ENCODE measurements around the gene ZSWIM8.
"Not testable (repeated sequence)": the region's sequence is repeated elsewhere in the genome, so short reads cannot be mapped to it uniquely, and the experiment has no call there.

Gene ZSWIM8

GRCh38 chr10:73817826-73818225 lies 32.4 kb downstream of the ZSWIM8 start:
- no peak for DNase-seq

DNA sequence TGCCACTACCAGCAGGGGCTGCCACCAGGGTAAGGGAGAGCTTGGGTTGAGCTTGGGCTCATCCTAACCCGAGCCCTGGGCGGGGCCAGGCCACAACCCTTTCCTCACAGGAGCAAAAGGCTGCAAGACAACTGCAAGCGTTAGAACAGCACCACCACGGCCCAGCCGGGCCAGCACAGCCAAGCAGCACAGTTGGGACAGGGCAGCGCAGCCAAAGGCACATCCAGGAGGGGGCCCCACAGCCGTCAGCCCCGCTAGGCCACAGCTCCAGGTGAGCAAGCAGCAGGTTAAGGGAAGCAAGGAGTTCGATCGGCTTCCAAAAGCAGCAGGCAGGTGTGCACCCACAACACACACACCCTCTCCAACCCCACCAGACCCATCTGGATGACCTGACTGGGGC lies 33.0 kb downstream of the ZSWIM8 start:
- no peak for DNase-seq

DNA sequence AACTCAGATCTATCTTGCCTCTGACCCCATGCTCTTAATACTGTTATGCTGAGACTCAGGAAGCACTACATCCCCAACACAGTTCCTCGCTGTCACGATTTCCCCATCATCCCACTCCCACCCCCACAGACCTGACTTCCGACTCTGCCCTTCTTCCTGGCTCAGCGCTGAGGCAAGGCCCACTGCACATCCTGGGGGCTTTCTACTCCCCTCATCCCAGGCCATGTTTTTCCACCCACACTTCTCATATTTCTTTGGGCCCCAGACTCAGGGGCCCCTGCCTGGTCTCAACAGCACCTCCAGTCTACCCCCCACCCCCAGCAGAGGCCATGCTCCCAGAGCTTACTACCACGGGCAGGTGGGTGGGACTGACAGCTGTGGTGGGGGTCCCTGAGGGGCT lies 33.7 kb downstream of the ZSWIM8 start:
- no peak for DNase-seq

DNA sequence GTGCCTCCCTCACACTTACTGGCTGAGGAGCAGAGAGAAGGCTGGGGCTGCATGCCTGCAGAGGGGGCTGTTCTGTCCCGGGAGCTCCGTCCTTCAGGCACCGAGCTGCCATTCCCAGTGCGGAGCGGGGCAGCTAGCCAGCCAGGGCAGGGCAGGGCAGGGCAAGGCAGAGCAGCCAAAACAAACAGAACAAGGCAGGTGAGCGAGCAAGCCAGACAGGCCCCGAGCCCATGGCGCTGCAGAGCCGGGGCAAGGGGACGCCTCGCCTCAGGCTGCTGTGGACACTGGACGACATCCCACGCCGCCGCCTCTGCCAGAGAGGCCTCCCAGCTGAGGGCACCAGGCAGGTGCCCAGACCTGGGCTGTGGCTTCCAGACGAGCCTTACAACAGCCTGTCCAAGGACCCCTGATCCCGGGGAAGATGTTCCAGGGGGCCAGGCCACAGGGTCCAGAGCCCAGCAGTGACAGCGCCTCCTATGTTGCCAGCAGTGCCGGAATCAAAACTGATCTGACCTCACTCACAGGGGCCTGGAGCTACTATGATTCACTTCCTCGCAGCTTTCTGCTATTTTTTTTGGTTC lies 34.2 kb downstream of the ZSWIM8 start:
- DNase-seq: no peak

GRCh38 chr10:73823391-73823790 lies 38.0 kb downstream of the ZSWIM8 start:
- no peak for DNase-seq

- no peak for DNase-seq
Measured at GRCh38 chr10:73824146-73824725, 38.8 kb downstream of the ZSWIM8 start.

- DNase-seq: no peak
Measured at GRCh38 chr10:73827346-73828089, 42.1 kb downstream of the ZSWIM8 start.

DNA sequence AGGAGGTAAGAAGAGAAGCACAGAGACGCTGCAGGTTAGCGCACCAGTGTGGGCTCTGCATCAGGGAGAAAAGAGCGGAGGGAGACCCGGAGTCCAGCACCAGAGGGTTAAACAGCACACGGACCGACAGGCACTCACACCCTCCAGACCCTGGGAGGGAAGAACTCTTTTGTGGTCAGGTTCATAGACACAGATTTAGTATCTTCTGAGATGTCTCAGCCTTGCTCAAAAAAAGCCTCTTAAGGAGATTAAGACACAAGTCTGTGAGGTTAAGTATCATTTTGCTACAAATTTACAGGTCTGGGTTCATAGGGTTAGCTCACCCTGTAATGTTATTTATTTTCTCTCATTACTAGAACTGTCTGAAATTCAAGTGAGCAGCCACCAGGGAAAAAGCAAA lies 42.8 kb downstream of the ZSWIM8 start:
- DNase-seq: no peak

DNA sequence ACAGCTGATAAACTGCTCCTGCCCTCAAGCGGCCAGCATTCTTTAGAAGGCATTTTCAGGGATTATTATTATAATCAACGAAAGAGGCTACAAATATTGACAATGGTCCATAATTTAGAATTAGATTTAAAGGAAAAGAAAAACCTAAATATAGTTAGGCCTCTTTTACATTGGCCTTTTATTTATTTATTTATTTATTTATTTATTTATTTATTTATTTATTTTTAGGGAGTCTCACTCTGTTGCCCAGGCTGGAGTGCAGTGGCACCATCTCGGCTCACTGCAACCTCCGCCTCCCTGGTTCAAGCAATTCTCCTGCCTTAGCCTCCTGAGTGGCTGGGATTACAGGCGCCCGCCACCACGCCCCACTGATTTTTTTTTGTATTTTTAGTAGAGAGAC lies 43.7 kb downstream of the ZSWIM8 start:
- not testable (repeated sequence) for DNase-seq

- no peak for DNase-seq
Measured at GRCh38 chr10:73836427-73836980, 51.1 kb downstream of the ZSWIM8 start.

DNA sequence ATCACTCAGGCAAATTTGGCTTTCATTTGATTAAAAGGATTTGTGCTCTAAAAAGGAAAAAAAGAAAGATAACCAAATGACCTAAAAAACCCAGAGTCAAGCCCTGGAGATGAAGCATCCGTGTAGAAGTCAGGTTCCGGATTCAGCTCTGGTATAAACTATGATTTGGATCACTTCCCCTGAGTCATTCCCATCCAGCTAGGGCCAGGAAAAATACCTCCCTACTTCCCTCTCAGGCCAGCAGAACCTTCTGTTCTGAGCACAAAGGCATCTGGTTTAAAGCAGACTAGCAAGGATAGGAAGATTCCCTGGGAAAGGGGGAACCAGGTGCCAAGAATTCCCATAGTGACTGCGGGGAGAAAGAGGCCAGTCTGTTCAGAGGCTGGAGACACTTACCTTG lies 51.7 kb downstream of the ZSWIM8 start:
- DNase-seq: no peak

DNA sequence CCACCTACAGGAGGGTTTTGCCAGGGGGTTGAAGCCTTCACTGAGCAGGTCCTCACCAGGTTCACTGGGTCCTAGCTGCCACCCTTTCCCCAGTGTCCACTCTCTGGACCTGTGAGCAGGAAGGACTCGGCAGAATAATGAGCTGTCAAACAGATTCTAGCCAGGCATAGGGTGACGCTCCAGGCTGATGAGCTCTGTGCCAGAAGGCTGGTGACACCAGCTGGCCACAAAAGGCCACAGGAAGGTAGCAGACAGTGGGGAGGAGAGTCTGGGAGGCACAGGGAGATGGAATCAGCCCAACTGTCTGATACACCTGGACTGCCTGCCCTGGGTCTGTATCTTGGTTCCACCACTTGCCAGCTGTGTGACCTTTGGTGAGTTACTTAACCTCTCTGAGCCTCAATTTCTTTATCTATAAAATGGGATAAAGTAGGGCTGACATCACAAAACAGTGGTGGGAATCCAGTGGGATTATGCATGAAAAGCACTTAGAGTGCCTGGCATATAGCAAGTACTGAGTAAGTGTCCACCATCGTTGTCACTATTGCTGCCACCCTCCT lies 52.7 kb downstream of the ZSWIM8 start:
- no peak for DNase-seq

GRCh38 chr10:73838827-73839226 lies 53.4 kb downstream of the ZSWIM8 start:
- no peak for DNase-seq

DNA sequence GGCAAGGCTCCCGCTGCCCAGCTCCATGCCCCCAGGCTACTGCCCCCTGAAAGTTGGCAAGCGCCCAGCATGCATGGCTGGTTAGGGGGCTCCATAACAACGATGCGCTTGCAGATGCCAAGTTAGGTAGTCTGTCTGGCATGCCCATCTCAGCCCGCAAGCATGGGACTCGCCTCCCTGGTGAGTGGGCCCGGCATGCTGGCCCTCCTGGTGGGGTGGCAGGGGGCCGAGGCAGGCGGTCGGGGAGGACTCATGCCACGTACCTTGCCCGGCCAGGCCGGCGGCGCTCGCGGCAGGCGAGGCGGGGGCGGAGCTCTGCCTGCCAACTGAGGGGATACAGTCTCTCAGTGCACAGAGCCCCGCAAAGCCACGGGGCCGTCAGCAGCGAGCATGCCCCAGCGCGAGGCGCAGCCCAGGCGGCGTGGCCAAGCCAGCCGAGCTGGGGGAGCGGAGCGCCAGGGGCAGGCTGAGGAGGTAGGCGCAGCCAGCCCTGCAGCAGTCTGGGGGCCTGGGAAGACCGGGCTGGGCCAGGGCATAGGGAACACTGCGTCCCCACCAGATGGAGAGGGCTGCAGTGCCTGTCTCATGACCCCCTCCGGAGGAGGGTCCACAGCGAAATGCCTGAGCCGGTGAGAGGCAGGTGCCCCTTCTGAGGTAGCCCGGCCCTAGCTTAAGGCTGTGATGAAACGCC lies 54.0 kb downstream of the ZSWIM8 start:
- no peak for DNase-seq

GRCh38 chr10:73840056-73840402 lies 54.6 kb downstream of the ZSWIM8 start:
- no peak for DNase-seq

DNA sequence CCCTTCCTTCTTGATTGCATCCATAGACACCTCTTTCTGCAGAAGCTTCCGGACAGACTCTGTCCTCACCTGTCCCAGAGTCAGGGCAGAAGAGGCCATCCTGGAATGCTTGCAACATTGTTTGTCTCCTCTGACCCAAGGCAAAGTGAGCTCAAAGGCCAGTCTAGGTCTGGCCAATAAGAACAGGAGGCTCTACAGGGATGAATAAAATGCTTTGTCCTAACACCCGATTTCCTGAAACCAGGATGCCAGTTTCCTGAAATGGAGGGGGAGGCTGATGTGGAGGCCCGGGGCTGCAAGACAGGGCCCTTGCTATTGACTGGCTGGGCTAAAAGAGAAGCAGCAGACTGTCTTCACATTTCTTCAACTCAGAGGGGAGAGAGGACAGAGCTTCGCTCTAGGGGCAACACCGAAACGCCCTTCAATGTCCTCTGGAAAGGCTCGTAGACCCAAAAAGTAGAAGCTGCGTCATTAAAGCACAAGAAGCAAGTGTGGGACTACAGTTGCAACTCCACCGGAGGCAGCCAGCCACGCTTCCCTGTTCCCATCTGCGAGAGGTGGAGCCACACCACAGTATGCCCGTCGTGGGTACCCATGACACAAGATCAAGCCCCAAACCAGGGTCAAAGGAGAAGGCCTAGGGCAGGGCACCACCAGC lies 55.1 kb downstream of the ZSWIM8 start:
- DNase-seq: no peak

GRCh38 chr10:73841061-73841421 lies 55.6 kb downstream of the ZSWIM8 start:
- no peak for DNase-seq

- no peak for DNase-seq
Measured at GRCh38 chr10:73841526-73842285, 56.3 kb downstream of the ZSWIM8 start.

- no peak for DNase-seq
Measured at GRCh38 chr10:73842349-73842748, 56.9 kb downstream of the ZSWIM8 start.

- DNase-seq: no peak
Measured at GRCh38 chr10:73843261-73843660, 57.9 kb downstream of the ZSWIM8 start.

DNA sequence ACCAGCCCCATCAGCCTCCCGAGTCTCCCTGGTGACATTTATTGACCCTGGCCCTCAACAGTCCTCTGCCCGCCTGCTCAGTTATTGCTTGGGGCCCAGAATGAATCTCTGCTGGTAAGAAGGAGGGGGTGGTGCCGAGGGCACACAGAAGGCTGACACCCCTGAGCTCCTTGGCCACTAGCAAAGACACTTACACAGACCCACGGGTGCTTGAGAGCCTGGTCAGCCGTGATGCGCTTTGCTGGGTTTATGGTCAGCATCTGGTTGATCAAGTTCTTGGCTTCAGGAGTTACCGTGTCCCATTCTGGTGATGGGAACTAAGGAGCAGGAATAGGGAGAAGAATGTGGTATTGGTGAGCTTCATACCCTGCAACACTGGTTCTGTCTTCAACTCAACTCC lies 61.6 kb downstream of the ZSWIM8 start:
- DNase-seq: no peak

DNA sequence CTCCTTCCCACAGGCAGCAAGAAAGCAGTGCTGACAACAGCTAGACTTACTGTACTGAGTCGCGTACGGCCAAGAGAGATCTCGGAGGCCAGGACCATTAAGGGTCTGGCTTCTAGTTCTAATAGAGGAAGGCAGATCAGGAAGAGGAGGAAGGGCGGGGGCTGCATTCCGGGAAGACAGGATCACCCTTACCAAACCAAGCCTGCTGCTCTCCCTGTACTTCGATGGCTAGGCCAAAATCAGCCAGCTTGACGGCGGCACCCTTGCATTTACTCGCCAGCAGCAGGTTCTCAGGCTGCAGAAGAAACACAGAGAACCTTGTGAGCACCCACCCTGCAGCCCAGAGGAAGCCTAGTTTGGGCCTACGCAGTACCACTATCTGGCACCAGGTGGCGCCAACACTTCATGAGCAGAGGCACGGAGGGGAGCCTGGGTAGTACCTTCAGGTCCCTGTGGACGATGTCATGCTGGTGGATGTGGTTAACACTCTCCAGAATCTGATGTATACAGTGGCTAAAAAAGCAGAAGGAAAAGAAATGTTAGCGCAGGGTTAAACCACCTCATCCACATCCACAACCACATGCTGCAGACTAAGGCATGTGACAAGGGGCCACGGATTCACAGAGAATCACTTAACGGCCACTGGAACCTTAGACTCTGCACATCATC lies 63.5 kb downstream of the ZSWIM8 start:
- peak; percentile 9 for DNase-seq
